ENCODE results near the gene NDUFV1.

DNA sequence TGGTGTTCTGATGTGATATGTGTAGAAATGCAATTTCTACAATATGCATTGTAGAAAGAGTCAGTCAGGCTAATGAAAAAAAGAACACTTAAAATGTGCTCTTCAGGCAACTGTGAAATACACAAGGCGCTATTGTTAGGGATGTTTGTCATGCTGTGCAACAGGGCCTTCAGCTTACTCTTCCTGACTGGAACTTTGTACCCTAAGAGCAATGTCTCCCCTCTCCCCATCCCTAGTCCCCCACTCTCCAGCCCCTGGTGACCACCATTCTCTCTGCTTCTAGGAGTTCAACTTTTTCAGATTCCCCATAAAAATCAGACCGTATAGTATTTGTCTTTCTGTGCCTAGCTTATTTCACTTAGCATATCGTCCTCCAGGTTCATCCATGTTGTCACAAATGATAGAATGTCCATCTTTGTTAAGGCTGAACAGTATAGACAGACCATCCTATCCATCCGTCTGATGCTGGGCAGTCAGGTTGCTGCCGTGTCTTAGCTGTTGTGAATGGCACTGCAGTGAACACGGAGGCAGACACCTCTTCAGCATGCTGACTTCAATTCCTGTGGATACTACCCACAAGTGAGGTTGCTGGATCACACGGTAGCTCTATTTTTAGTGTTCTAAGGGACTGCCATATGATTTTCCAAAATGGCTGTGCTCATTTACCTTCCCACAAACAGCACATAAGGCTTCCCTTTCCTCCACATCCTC, 10.7 kb downstream of the NDUFV1 start:
- TF ChIP-seq, protein P1, sequence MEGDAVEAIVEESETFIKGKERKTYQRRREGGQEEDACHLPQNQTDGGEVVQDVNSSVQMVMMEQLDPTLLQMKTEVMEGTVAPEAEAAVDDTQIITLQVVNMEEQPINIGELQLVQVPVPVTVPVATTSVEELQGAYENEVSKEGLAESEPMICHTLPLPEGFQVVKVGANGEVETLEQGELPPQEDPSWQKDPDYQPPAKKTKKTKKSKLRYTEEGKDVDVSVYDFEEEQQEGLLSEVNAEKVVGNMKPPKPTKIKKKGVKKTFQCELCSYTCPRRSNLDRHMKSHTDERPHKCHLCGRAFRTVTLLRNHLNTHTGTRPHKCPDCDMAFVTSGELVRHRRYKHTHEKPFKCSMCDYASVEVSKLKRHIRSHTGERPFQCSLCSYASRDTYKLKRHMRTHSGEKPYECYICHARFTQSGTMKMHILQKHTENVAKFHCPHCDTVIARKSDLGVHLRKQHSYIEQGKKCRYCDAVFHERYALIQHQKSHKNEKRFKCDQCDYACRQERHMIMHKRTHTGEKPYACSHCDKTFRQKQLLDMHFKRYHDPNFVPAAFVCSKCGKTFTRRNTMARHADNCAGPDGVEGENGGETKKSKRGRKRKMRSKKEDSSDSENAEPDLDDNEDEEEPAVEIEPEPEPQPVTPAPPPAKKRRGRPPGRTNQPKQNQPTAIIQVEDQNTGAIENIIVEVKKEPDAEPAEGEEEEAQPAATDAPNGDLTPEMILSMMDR (IDR thresholded peaks at IDR 0.05 in 4 of 5, conservative IDR thresholded peaks at IDR 0.05 in 1 of 5) = no peak
- TF ChIP-seq POLR2A (IDR thresholded peaks at IDR 0.05) = no peak
